Endothelial cell of umbilical vein (primary cell): Measurements from ENCODE around the gene TMCO2. TPM values are rescaled to one million over a fixed set of nuclear protein-coding genes. Genes with fewer than 3 reads are reported as not detected.

Experiments
- BruUV-seq: library from RNA; stranded (reverse); fragments of 400-500 nt; replicated peaks from 2 replicates; lab custom pipeline; 2021; lab: Mats Ljungman, UMichigan
- CTCF ChIA-PET: fragments of 300-600, 350-600 bp; sonication (Branson Sonifier 250); formaldehyde crosslinking; loops from one replicate; lab custom pipeline; 2021; ENCODE audit warnings: antibody characterized with exemption, inconsistent platforms; lab: Charles Lee
- POLR2A ChIA-PET: fragments of 300-600, 350-600 bp; sonication (Branson Sonifier 250); formaldehyde crosslinking; loops from one replicate; lab custom pipeline; 2021; ENCODE audit warnings: antibody characterized with exemption, inconsistent platforms; lab: Charles Lee
- DNase-seq: peaks from one replicate; pipeline ENCODE4 v3.0.0-alpha.2; 2011; ENCODE audit warnings: low read depth, low spot score
- FAIRE-seq: peaks from 2 replicates; lab custom pipeline; 2011; peaks lifted over from hg19 to GRCh38; lab: Jason Lieb, UNC
- H2AFZ ChIP-seq: 2 replicates; pipeline ENCODE4 v1.6.0; 2012; ENCODE audit warnings: low read depth, low read length, control low read depth, inconsistent platforms
- H3K27ac ChIP-seq: 2 replicates; pipeline ENCODE4 v1.5.1; 2011; ENCODE audit warnings: low read depth, mild to moderate bottlenecking, control low read depth, low read length, moderate library complexity; ENCODE audit not compliant: insufficient read depth
- H3K27me3 ChIP-seq, 2 experiments: 2 replicates each; pipeline versions ENCODE4 v1.6.0 to v1.6.1; 2011; ENCODE audit warnings: low read length in 2 of 2, mixed read lengths in 1 of 2; ENCODE audit not compliant: control insufficient read depth in 2 of 2, insufficient read depth in 2 of 2
- H3K36me3 ChIP-seq, 2 experiments: 2 replicates in 1 of 2; 3 replicates in 1 of 2; pipeline ENCODE4 v1.5.1; 2011; ENCODE audit warnings: low read length in 2 of 2, mild to moderate bottlenecking in 1 of 2, moderate library complexity in 1 of 2; ENCODE audit not compliant: control insufficient read depth in 2 of 2, insufficient read depth in 2 of 2; ENCODE audit errors: extremely low read depth in 1 of 2
- H3K4me1 ChIP-seq: 3 replicates; pipeline ENCODE4 v1.5.1; 2011; ENCODE audit warnings: mild to moderate bottlenecking, low read length; ENCODE audit not compliant: control insufficient read depth, insufficient read depth; ENCODE audit errors: extremely low read depth
- H3K4me2 ChIP-seq: 2 replicates; pipeline ENCODE4 v1.6.1; 2011; ENCODE audit warnings: low read length, control low read depth, mixed read lengths; ENCODE audit not compliant: insufficient read depth
- H3K4me3 ChIP-seq, 3 experiments: fragments of 200-600 bp in 1 of 3; sonication (generic), shearing (Covaris generic) in 1 of 3; replicated peaks in 1 of 3; 2 replicates each; pipeline ENCODE4 v1.5.1; 2011 to 2016; ENCODE audit warnings: control low read depth in 3 of 3, low read length in 3 of 3, mild to moderate bottlenecking in 2 of 3, inconsistent platforms in 1 of 3, low read depth in 1 of 3, moderate library complexity in 1 of 3; ENCODE audit not compliant: insufficient read depth in 1 of 3
- H3K79me2 ChIP-seq: 2 replicates; pipeline ENCODE4 v1.6.0; 2012; ENCODE audit warnings: low read length, inconsistent platforms; ENCODE audit not compliant: control insufficient read depth, insufficient read depth
- H3K9ac ChIP-seq: replicated peaks from 2 replicates; pipeline ENCODE3; 2011; ENCODE audit warnings: low read length, control low read depth; ENCODE audit not compliant: insufficient read depth; ENCODE audit errors: extremely low read depth
- H3K9me1 ChIP-seq: replicated peaks from 3 replicates; pipeline ENCODE4 v1.6.0; 2011; ENCODE audit warnings: mild to moderate bottlenecking, low read length; ENCODE audit not compliant: control insufficient read depth, insufficient read depth; ENCODE audit errors: extremely low read depth
- H3K9me3 ChIP-seq: replicated peaks from 2 replicates; pipeline ENCODE4 v1.5.1; 2012; ENCODE audit warnings: low read length, inconsistent platforms; ENCODE audit not compliant: control insufficient read depth, insufficient read depth
- H4K20me1 ChIP-seq: replicated peaks from 2 replicates; pipeline ENCODE3; 2011; ENCODE audit warnings: mild to moderate bottlenecking, low read length; ENCODE audit not compliant: control insufficient read depth, insufficient read depth; ENCODE audit errors: extremely low read depth
- GATA2 ChIP-seq: IDR thresholded peaks from 2 replicates; pipeline ENCODE4 v1.7.0; 2011; ENCODE audit warnings: low read depth, mild to moderate bottlenecking, moderate library complexity, mixed read lengths, low read length; ENCODE audit not compliant: insufficient read length, insufficient read depth
- JUN ChIP-seq: IDR thresholded peaks from 2 replicates; pipeline ENCODE4 v1.6.1; 2011; ENCODE audit warnings: borderline replicate concordance, low read depth; ENCODE audit not compliant: insufficient read length, insufficient read depth
- POLR2A ChIP-seq: IDR thresholded peaks from 2 replicates; pipeline ENCODE4 v1.6.1; 2012; ENCODE audit warnings: low read depth, mild to moderate bottlenecking, control low read depth, low read length
- dilution Hi-C: fragments of 300-500 bp; cut with MboI; formaldehyde crosslinking; loops from one replicate; pipeline ENCODE4 v1.15.0; 2019; ENCODE audit warnings: low sequenced_read_pairs; ENCODE audit not compliant: extremely low pct_ligation_motif_present
- intact Hi-C: fragments of 100-400 bp; cut with micrococcal nuclease; formaldehyde crosslinking; loops from one replicate; pipeline ENCODE4 v1.10.0; 2022
- polyA plus RNA-seq, 4 experiments: library from polyadenylated mRNA; depleted of rRNA in 3 of 4; stranded (reverse) in 3 of 4; unstranded in 1 of 4; fragments of >200 nt; gene quantifications; 2 replicates each; pipeline versions ENCODE4 v1.2.1 to v1.2.3, GENCODE V29; 2011 to 2012; ENCODE audit warnings: missing spikeins in 1 of 4
- total RNA-seq: library from RNA; stranded (reverse); gene quantifications from 2 replicates; pipeline ENCODE4 v1.2.3, GENCODE V29; 2021

TMCO2 gene
- total and polyA plus RNA-seq, 2 donors (not counting 3 experiments of a cell fraction or from before 2014, with no cell fraction given): not detected

GRCh38 chr1:40301066-40301465 lies 53.3 kb downstream of the TMCO2 start:
- FAIRE-seq: no peak
- BruUV-seq: no TSS peak
- intact Hi-C loops: no loop called here

More at GRCh38 chr1:40301066-40301465, 53.3 kb downstream of the TMCO2 start:
- H3K4me3 ChIP-seq: no peak overlapping the region
- peaks cover 0 to 2% of the 10 kb centered on the region in 2 experiments for H3K27me3 ChIP-seq
- CTCF ChIA-PET: interaction anchor here (1.0 kb wide), 1 partner anchor 14 kb away, joined by 3 read pairs; no protein-coding TSS in a partner anchor
- no peak overlapping the region for H2AFZ ChIP-seq
- no peak overlapping the region for H3K27ac ChIP-seq
- H3K4me2 ChIP-seq: no peak overlapping the region
- no peak for TF ChIP-seq GATA2
- TF ChIP-seq POLR2A: no peak
- no peak for TF ChIP-seq JUN
- DNase-seq: no peak
- no peaks in the 10 kb centered on the region for H3K79me2 ChIP-seq
- no peaks in the 10 kb centered on the region for H4K20me1 ChIP-seq
- POLR2A ChIA-PET: no interaction called here
- no peaks in the 10 kb centered on the region for H3K9me1 ChIP-seq
- dilution Hi-C loops: no loop called here
- no peaks in the 10 kb centered on the region for H3K4me1 ChIP-seq
- no peaks in the 10 kb centered on the region for H3K9me3 ChIP-seq
- H3K36me3 ChIP-seq: no peaks in the 10 kb centered on the region
- H3K9ac ChIP-seq: no peak overlapping the region

Other genes starting within 250 kb of the TMCO2 start
- gene CAP1, start 207.2 kb upstream of the TMCO2 start, total RNA-seq: 415 and 427 TPM in 2 replicates
- 187 and 191 TPM in 2 replicates for gene CAP1, start 207.2 kb upstream of the TMCO2 start, polyA plus RNA-seq
- 121 and 131 TPM in 2 replicates for gene PPT1, start 150.7 kb upstream of the TMCO2 start, total RNA-seq
- gene PPT1, start 150.7 kb upstream of the TMCO2 start, polyA plus RNA-seq: 53.3 and 58.0 TPM in 2 replicates
- 9.0 and 9.4 TPM in 2 replicates for gene RLF, start 86.5 kb upstream of the TMCO2 start, total RNA-seq
- 1.6 and 2.7 TPM in 2 replicates for gene RLF, start 86.5 kb upstream of the TMCO2 start, polyA plus RNA-seq
- 42.5 and 44.7 TPM in 2 replicates for gene ZMPSTE24, start 10.3 kb downstream of the TMCO2 start, total RNA-seq
- 11.7 and 16.9 TPM in 2 replicates for gene ZMPSTE24, start 10.3 kb downstream of the TMCO2 start, polyA plus RNA-seq
- 0.64 and 1.3 TPM in 2 replicates for gene COL9A2, start 69.3 kb downstream of the TMCO2 start, total RNA-seq
- 0.29 and 0.69 TPM in 2 replicates for gene COL9A2, start 69.3 kb downstream of the TMCO2 start, polyA plus RNA-seq
- gene SMAP2, start 125.8 kb downstream of the TMCO2 start, total RNA-seq: 11.1 and 12.0 TPM in 2 replicates
- 7.4 and 8.0 TPM in 2 replicates for gene SMAP2, start 125.8 kb downstream of the TMCO2 start, polyA plus RNA-seq
- 2.7 and 3.4 TPM in 2 replicates for gene ZFP69B, start 202.5 kb downstream of the TMCO2 start, total RNA-seq
- gene ZFP69B, start 202.5 kb downstream of the TMCO2 start, polyA plus RNA-seq: 0.56 and 0.81 TPM in 2 replicates
- gene ZFP69, start 229.4 kb downstream of the TMCO2 start, total RNA-seq: 2.4 and 3.2 TPM in 2 replicates
- gene ZFP69, start 229.4 kb downstream of the TMCO2 start, polyA plus RNA-seq: 0.78 and 0.98 TPM in 2 replicates